Stimulated activated CD8-positive, alpha-beta memory T cell treated with anti-CD3 and anti-CD28 coated beads, Interleukin-12 subunit alpha, Interleukin-12 subunit beta, amount 100 ng/mL, for 24 hours (primary cell): Measurements from ENCODE around the gene GABRB3.

Experiments
- DNase-seq: peaks from one replicate; pipeline ENCODE4 v3.0.0-alpha.2; 2020; ENCODE audit errors: extremely low read depth

Gene GABRB3

GRCh38 chr15:26631894-26632293, 141.0 kb downstream of the GABRB3 start:
- DNase-seq: no peak

- no peak for DNase-seq
These were observed 142.0 kb downstream of the GABRB3 start for GRCh38 chr15:26630857-26631256.

- no peak for DNase-seq
These were observed 143.9 kb downstream of the GABRB3 start for GRCh38 chr15:26628879-26629529.

DNA sequence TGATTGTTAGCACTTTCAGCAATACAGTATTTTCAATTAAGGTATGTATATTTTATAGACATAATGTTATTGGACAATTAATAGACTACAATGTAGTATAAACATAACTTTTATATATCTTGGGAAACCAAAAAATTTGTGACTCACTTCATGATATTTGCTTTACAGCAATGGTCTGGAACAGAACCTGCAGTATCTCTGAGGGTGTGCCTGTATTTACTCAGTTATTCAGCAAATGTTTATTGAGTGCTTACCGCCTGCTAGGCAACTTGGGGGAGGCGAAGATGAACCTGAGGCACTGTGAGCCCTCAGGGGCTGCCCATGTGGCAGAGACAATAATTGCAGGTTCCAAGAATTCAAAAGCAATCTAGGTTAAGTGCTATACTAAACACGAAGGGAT, 144.8 kb downstream of the GABRB3 start:
- no peak for DNase-seq

- no peak for DNase-seq
These were observed 148.7 kb downstream of the GABRB3 start for GRCh38 chr15:26624128-26624527.

DNA sequence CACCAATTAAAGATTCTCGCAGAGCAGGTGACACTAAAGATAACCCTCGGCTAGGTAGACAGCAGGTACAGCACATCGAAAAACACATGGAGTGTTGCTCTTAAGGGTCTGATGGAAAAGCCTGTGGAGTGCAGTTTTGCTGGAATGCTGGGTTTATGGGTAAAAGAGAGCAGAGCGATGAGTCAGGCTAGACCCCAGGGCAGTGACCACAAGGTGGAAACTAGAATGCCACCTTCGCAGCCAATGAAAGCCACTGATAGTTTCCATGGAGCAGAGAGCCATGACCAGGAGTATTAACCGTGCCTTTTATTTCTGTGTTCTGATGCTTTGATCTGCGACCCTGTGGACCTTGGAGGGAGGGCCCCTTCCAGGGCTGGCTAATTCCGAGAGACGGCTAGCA, 149.8 kb downstream of the GABRB3 start:
- DNase-seq: no peak

DNA sequence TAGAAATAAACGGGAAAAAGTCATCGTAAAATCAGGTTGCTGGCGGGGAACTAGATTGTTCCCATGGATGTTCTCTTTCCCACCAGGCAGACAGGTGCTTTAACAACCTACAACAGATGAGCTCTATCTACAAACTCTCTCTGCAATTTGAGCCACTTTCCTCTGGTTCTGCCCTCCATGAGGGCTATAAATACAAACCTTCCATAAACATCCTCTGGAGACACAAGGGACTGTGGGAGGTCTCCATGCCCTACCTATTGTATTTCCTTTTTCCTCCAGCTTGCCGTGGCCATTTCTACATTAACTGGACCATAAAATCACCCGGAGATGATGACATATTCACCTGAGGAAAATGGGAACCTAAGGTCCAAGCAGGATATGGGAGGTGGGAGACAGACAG, 151.1 kb downstream of the GABRB3 start:
- no peak for DNase-seq

GRCh38 chr15:26620528-26621458, 152.1 kb downstream of the GABRB3 start:
- no peak for DNase-seq

GRCh38 chr15:26615927-26616302, 157.0 kb downstream of the GABRB3 start:
- no peak for DNase-seq

GRCh38 chr15:26615188-26615926, 157.5 kb downstream of the GABRB3 start:
- no peak for DNase-seq

DNA sequence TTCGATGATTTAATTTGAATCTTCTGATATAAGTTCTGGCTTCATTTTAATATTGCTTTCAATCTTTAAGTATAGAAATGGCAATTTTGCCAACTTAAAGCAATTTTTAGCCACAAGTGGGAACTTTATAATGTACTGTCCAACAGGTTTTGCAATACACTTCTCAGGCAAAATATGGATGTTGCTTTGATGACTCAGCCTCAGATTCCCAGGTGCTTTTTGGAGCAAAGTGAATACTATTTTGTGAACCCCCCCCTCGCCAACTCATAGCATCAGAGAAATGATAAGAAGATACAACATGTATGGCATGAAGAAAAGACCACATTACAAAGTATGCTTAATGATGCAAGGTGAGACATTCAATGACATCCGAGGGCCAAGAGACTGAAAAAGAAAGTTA, 158.1 kb downstream of the GABRB3 start:
- DNase-seq: no peak

- no peak for DNase-seq
These were observed 174.2 kb downstream of the GABRB3 start for GRCh38 chr15:26598704-26599103.

DNA sequence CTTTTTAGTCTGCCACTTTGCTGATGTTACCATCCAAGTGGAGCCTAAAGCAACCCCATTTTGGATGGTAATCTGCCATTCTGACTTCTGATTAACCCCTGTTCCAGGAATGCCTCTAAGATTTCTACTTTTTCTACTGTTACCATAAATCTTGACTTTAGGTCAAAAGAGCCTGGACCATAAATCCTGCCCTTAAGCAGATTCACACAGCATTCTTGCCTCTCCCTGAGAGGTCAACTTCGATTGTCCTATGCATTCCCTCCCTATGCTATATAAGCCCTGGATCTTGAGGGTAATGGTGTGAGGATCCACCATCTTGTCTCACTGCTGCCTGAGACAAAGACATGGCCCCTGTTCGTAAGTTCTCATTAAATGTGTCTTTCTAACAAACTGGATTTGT, 177.3 kb downstream of the GABRB3 start:
- no peak for DNase-seq

DNA sequence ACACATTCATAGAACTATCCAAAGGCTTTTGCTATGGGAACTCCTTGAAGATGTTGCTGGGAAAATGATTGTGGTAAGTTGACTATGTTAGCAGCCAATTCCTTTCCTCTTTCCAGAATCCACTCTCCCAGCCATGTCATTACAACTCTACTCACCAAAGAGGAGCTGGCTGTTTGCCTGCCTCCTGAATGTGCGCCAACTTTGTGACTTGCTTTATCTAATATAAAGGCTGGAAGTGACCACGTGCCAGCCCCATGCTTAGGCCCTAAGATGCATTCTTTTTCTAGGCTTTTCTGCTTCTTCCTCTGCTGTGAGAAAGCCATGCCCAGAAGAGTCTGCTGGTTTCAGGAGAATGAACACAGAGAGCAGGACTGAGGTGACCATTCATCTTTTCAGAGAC, 182.2 kb downstream of the GABRB3 start:
- DNase-seq: no peak

- DNase-seq: no peak
These were observed 190.0 kb downstream of the GABRB3 start for GRCh38 chr15:26582840-26583239.

- DNase-seq: no peak
These were observed 191.9 kb downstream of the GABRB3 start for GRCh38 chr15:26580943-26581342.

DNA sequence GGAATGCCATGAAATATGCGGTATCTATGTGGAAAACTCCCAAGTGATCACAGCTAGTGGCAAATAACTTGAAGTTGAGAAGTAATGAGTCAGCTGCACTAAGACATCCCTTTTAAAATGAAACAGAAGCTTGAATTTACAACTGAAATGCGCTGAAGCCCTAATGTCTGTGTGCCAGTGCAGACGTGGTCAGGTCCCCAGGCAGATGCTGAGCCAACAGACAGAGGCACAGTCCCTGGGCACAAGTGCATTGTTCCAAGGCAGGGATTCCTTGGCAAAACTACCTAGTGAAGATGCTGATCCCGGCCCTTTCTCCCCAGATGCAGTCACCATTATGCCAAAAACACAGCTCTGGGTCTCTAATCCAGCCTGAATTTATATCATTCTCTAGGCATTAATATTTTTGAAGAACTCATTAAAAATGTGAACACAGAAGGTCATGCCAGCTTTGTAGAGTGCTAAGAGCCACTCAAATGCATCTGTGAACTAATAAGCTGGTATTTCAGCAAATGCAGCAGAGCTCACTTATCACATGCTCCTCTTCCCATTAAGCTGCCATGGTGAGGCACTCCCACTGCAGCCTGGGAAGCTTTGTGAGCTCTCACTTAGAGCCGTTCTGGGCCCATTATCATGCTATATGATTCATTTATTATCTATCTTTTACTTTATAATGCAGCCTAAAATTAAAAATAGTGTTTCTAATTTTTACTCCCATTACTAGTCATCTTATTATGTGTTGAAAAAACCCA, 200.1 kb downstream of the GABRB3 start:
- DNase-seq: no peak

DNA sequence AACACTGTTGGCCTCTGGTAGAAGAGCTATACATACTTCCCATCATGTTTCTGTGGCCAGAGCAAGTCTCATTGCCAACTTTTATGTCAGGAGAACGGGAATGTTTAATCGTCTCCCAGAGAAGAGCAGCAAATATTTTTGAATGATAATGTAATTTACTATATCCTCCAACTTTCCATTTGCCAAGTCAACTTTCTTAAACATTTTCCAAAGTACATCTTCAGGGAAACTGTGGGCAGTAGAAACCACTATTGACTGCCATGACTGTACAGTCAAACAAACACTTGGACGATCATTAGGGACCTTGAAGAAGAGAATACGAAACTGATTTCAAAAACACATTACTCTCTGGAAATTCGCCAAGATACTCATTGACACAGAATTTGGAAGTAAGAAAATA, 201.5 kb downstream of the GABRB3 start:
- no peak for DNase-seq

DNA sequence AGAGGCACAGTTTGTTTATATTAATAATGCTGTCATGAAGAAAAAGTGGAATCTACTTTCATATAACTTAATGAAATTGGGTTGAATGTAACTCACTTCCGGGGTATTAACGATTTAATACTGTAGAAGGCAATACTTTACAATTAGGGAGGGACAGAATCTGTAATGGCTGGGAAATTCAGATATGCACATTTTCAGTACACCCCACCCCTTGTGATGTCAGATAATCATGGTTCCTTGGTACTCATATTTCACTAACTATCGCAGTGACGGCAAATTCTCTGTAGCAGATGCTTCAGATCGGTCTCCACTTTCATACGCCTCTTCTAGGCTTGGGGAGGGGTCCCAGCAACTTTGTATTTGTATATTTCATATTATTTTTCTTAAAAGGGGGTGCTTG, 207.3 kb downstream of the GABRB3 start:
- no peak for DNase-seq

- no peak for DNase-seq
These were observed 208.5 kb downstream of the GABRB3 start for GRCh38 chr15:26564361-26564760.

GRCh38 chr15:26562336-26562735, 210.5 kb downstream of the GABRB3 start:
- no peak for DNase-seq

DNA sequence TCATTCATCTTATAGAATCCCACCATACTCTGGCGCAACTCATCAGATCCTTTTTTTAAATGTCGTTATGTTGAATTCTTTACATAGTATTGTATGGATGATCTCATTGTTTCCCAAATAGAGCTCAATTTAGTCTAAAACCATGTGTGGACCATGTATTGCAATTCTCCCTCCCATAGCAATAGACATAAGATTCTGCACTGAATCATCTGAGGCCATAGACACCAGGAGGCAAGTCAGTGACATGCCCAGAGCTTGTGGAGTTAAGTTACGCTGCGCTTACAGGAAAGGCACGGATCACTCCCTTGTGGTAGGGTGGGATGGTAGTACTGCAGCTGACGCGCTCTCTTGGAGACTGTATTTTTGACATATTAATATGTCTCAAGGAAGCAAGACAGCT, 211.0 kb downstream of the GABRB3 start:
- no peak for DNase-seq
